AG09319 (cell line): ENCODE measurements around the gene GIPC1.
"Not testable (repeated sequence)": the region's sequence is repeated elsewhere in the genome, so short reads cannot be mapped to it uniquely, and the experiment has no call there.

Experiments
- DNase-seq: peaks from one replicate; pipeline ENCODE4 v3.0.0-alpha.2; 2010; ENCODE audit warnings: low read depth; ENCODE audit errors: extremely low read depth
- CTCF ChIP-seq: IDR thresholded peaks from 2 replicates; pipeline ENCODE4 v1.5.1; 2011; ENCODE audit warnings: low read depth, mild to moderate bottlenecking, inconsistent platforms, low read length, moderate library complexity

Gene GIPC1

GRCh38 chr19:14472202-14472938 is 23.6 kb downstream of the GIPC1 start:
- DNase-seq = no peak
- TF ChIP-seq CTCF = peak; percentile 92

GRCh38 chr19:14471436-14472187 is 24.3 kb downstream of the GIPC1 start:
- TF ChIP-seq CTCF = no peak
- no peak for DNase-seq

GRCh38 chr19:14470031-14470876 is 25.7 kb downstream of the GIPC1 start:
- no peak for TF ChIP-seq CTCF
- DNase-seq = no peak

- DNase-seq = no peak
Observed at GRCh38 chr19:14467816-14468215, 28.1 kb downstream of the GIPC1 start.

GRCh38 chr19:14467391-14467790 is 28.5 kb downstream of the GIPC1 start:
- DNase-seq = no peak
- TF ChIP-seq CTCF = no peak

More at GRCh38 chr19:14467816-14468215, 28.1 kb downstream of the GIPC1 start:
- no peak for TF ChIP-seq CTCF

- no peak for TF ChIP-seq CTCF
- DNase-seq = no peak
Observed at GRCh38 chr19:14463747-14464146, 32.2 kb downstream of the GIPC1 start.

GRCh38 chr19:14462401-14462800 is 33.5 kb downstream of the GIPC1 start:
- not testable (repeated sequence) for DNase-seq
